ENCODE data around the gene TSC22D2.

TSC22D2 gene

GRCh38 chr3:150363420-150363819 lies 44.7 kb upstream of the TSC22D2 start:
- H3K4me2 ChIP-seq (ENCODE audit: low read length), result no peak overlapping the region
- H2AFZ ChIP-seq (ENCODE audit: low read depth, low read length), result no peak overlapping the region
- TF ChIP-seq EZH2phosphoT487 (IDR thresholded peaks at IDR 0.05; ENCODE audit: low read depth) (no peak), CTCF (IDR thresholded peaks at IDR 0.05; ENCODE audit: low read depth, low read length) (no peak)
- no peaks in the 10 kb centered on the region for H4K20me1 ChIP-seq (ENCODE audit: insufficient read depth, low read length)
- H3K9ac ChIP-seq (ENCODE audit: low read length), result no peak overlapping the region
- no peak overlapping the region for H3K27ac ChIP-seq (ENCODE audit: low read length)
- H3K9me3 ChIP-seq (ENCODE audit: insufficient read depth, low read length), result no peaks in the 10 kb centered on the region
- H3K36me3 ChIP-seq (replicated peaks; ENCODE audit: low read depth, low read length), result no peaks in the 10 kb centered on the region
- peaks cover 11% of the 10 kb centered on the region for H3K4me1 ChIP-seq (ENCODE audit: low read length)
- no peaks in the 10 kb centered on the region for H3K27me3 ChIP-seq (ENCODE audit: low read depth, low read length)
- no peaks in the 10 kb centered on the region for H3K79me2 ChIP-seq (ENCODE audit: low read length)
- H3K4me3 ChIP-seq (ENCODE audit: low read length), result no peak overlapping the region

- Histone ChIP-seq H3K4me1 (ENCODE audit: low read length) (peaks cover 14% of the 10 kb centered on the region), H3K4me2 (ENCODE audit: low read length) (peak overlapping the region; percentile 35; the same call in 1 of the 2 replicates), H3K79me2 (ENCODE audit: low read length) (no peaks in the 10 kb centered on the region), H3K27ac (ENCODE audit: low read length) (no peak overlapping the region), H3K4me3 (ENCODE audit: low read length) (0 out of 2 replicates have a peak overlapping the region, but pooled peaks have one; percentile 7), H3K27me3 (ENCODE audit: low read depth, low read length) (no peaks in the 10 kb centered on the region), H3K9ac (ENCODE audit: low read length) (no peak overlapping the region), H4K20me1 (ENCODE audit: insufficient read depth, low read length) (no peaks in the 10 kb centered on the region), H3K9me3 (ENCODE audit: insufficient read depth, low read length) (no peaks in the 10 kb centered on the region), H3K36me3 (replicated peaks; ENCODE audit: low read depth, low read length) (no peaks in the 10 kb centered on the region), H2AFZ (ENCODE audit: low read depth, low read length) (peak overlapping the region; percentile 76)
- TF ChIP-seq EZH2phosphoT487 (IDR thresholded peaks at IDR 0.05; ENCODE audit: low read depth), result no peak
- TF ChIP-seq CTCF (IDR thresholded peaks at IDR 0.05; ENCODE audit: low read depth, low read length), result no peak
Measured at GRCh38 chr3:150365132-150365604, 42.9 kb upstream of the TSC22D2 start.

GRCh38 chr3:150367757-150368156 lies 40.3 kb upstream of the TSC22D2 start:
- Histone ChIP-seq H3K27me3 (ENCODE audit: low read depth, low read length) (no peaks in the 10 kb centered on the region), H3K9me3 (ENCODE audit: insufficient read depth, low read length) (no peaks in the 10 kb centered on the region), H3K36me3 (replicated peaks; ENCODE audit: low read depth, low read length) (no peaks in the 10 kb centered on the region), H3K27ac (ENCODE audit: low read length) (no peak overlapping the region), H2AFZ (ENCODE audit: low read depth, low read length) (no peak overlapping the region), H4K20me1 (ENCODE audit: insufficient read depth, low read length) (no peaks in the 10 kb centered on the region), H3K4me3 (ENCODE audit: low read length) (no peak overlapping the region), H3K4me2 (ENCODE audit: low read length) (no peak overlapping the region), H3K4me1 (ENCODE audit: low read length) (peaks cover 19% of the 10 kb centered on the region), H3K9ac (ENCODE audit: low read length) (no peak overlapping the region), H3K79me2 (ENCODE audit: low read length) (no peaks in the 10 kb centered on the region)
- no peak for TF ChIP-seq CTCF (IDR thresholded peaks at IDR 0.05; ENCODE audit: low read depth, low read length)
- TF ChIP-seq EZH2phosphoT487 (IDR thresholded peaks at IDR 0.05; ENCODE audit: low read depth), result no peak

- H2AFZ ChIP-seq (ENCODE audit: low read depth, low read length), result peak overlapping the region; percentile 67
- H3K36me3 ChIP-seq (replicated peaks; ENCODE audit: low read depth, low read length), result no peaks in the 10 kb centered on the region
- no peaks in the 10 kb centered on the region for H3K9me3 ChIP-seq (ENCODE audit: insufficient read depth, low read length)
- TF ChIP-seq EZH2phosphoT487 (IDR thresholded peaks at IDR 0.05; ENCODE audit: low read depth) (no peak), CTCF (IDR thresholded peaks at IDR 0.05; ENCODE audit: low read depth, low read length) (peak; percentile 13; the same call in 1 of the 2 replicates)
- H3K79me2 ChIP-seq (ENCODE audit: low read length), result no peaks in the 10 kb centered on the region
- no peaks in the 10 kb centered on the region for H4K20me1 ChIP-seq (ENCODE audit: insufficient read depth, low read length)
- no peak overlapping the region for H3K27ac ChIP-seq (ENCODE audit: low read length)
- no peaks in the 10 kb centered on the region for H3K27me3 ChIP-seq (ENCODE audit: low read depth, low read length)
- peak overlapping the region; percentile 61 for H3K4me3 ChIP-seq (ENCODE audit: low read length)
- peak overlapping the region; percentile 60 for H3K4me2 ChIP-seq (ENCODE audit: low read length)
- peak overlapping the region; percentile 15; the same call in 1 of the 2 replicates for H3K9ac ChIP-seq (ENCODE audit: low read length)
- H3K4me1 ChIP-seq (ENCODE audit: low read length), result peaks cover 16% of the 10 kb centered on the region
Measured at GRCh38 chr3:150370122-150370602, 37.9 kb upstream of the TSC22D2 start.

All from OCI-LY3 (cell line).